DND-41 (cell line): Measurements from ENCODE around the gene ITM2C.

Experiments used
- CTCF ChIP-seq: IDR thresholded peaks from 2 replicates; pipeline ENCODE4 v1.5.1; 2012; ENCODE audit warnings: borderline replicate concordance, low read length, moderate library complexity, mild to moderate bottlenecking; ENCODE audit not compliant: poor library complexity, severe bottlenecking; ENCODE audit errors: extremely low read depth
- EZH2 ChIP-seq: IDR thresholded peaks from 3 replicates; pipeline ENCODE4 v1.6.1; 2012; ENCODE audit warnings: borderline replicate concordance, low read depth, mild to moderate bottlenecking, moderate library complexity, low read length, inconsistent platforms; ENCODE audit not compliant: severe bottlenecking

- TF ChIP-seq CTCF (no peak), EZH2 (no peak)
Observed at GRCh38 chr2:230863442-230864121, 1.2 kb upstream of the ITM2C start.
